ENCODE results near the gene ZNF208.

DNA sequence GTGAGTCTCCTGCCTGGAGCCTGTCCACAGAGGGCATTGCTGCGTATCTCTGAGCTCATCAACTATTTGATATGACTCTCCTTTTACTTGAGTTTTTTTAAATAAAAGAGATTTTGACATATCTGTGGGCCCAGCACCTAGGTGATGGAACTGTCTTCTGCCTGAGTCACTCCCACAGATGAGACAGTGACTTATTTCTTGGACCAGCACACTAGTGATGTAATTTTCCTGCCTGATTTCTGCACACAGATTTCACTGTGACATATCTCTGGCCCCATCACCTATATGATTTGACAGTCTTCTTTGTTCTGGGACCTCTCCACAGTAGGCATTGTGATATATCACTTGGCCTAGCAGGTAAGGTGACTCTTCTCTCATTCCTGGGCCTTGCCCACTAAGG lies 108.2 kb downstream of the ZNF208 start:
- TF ChIP-seq, protein P1, sequence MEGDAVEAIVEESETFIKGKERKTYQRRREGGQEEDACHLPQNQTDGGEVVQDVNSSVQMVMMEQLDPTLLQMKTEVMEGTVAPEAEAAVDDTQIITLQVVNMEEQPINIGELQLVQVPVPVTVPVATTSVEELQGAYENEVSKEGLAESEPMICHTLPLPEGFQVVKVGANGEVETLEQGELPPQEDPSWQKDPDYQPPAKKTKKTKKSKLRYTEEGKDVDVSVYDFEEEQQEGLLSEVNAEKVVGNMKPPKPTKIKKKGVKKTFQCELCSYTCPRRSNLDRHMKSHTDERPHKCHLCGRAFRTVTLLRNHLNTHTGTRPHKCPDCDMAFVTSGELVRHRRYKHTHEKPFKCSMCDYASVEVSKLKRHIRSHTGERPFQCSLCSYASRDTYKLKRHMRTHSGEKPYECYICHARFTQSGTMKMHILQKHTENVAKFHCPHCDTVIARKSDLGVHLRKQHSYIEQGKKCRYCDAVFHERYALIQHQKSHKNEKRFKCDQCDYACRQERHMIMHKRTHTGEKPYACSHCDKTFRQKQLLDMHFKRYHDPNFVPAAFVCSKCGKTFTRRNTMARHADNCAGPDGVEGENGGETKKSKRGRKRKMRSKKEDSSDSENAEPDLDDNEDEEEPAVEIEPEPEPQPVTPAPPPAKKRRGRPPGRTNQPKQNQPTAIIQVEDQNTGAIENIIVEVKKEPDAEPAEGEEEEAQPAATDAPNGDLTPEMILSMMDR (IDR thresholded peaks at IDR 0.05; ENCODE audit: extremely low read depth in 1 of 2, insufficient read depth in 1 of 2, low read depth in 1 of 2, low read length in 2 of 2) = no peak
- TF ChIP-seq POLR2AphosphoS5 (IDR thresholded peaks at IDR 0.05; ENCODE audit: insufficient read depth, low read depth, low read length) (no peak), POLR2A (IDR thresholded peaks at IDR 0.05; ENCODE audit: low read depth, low read length) (no peak), EZH2 (IDR thresholded peaks at IDR 0.05; ENCODE audit: borderline replicate concordance, low read depth, low read length, severe bottlenecking) (no peak), GATA2 (IDR thresholded peaks at IDR 0.05; ENCODE audit: insufficient read depth, insufficient read length, low read depth, low read length) (no peak), JUN (IDR thresholded peaks at IDR 0.05; ENCODE audit: borderline replicate concordance, insufficient read depth, insufficient read length, low read depth) (no peak), FOS (IDR thresholded peaks at IDR 0.05; ENCODE audit: borderline replicate concordance, insufficient read depth, low read length) (no peak), MYC (IDR thresholded peaks at IDR 0.05; ENCODE audit: low read depth, low read length) (no peak)
- TF ChIP-seq, protein P2, sequence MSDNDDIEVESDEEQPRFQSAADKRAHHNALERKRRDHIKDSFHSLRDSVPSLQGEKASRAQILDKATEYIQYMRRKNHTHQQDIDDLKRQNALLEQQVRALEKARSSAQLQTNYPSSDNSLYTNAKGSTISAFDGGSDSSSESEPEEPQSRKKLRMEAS (IDR thresholded peaks at IDR 0.05; ENCODE audit: insufficient read depth, insufficient read length) = no peak
